Measurements from ENCODE around the gene CCDC134. TPM values are rescaled to one million over a fixed set of nuclear protein-coding genes. Genes with fewer than 3 reads are reported as not detected.
A peak's percentile ranks its signal among the peaks of the same experiment; 100 is the strongest.

Gene CCDC134
- total RNA-seq, 1 donor from 2014 or later: 10.3 TPM

- no peak for DNase-seq (ENCODE audit: low read depth)
- no peaks in the 10 kb centered on the region for H3K27me3 ChIP-seq (ENCODE audit: control insufficient read depth, insufficient read depth, low read length)
- TF ChIP-seq, protein P1, sequence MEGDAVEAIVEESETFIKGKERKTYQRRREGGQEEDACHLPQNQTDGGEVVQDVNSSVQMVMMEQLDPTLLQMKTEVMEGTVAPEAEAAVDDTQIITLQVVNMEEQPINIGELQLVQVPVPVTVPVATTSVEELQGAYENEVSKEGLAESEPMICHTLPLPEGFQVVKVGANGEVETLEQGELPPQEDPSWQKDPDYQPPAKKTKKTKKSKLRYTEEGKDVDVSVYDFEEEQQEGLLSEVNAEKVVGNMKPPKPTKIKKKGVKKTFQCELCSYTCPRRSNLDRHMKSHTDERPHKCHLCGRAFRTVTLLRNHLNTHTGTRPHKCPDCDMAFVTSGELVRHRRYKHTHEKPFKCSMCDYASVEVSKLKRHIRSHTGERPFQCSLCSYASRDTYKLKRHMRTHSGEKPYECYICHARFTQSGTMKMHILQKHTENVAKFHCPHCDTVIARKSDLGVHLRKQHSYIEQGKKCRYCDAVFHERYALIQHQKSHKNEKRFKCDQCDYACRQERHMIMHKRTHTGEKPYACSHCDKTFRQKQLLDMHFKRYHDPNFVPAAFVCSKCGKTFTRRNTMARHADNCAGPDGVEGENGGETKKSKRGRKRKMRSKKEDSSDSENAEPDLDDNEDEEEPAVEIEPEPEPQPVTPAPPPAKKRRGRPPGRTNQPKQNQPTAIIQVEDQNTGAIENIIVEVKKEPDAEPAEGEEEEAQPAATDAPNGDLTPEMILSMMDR (IDR thresholded peaks at IDR 0.05; ENCODE audit: insufficient read depth, low read length, poor library complexity, severe bottlenecking): no peak
- no peak overlapping the region for H3K4me3 ChIP-seq (ENCODE audit: low read depth, low read length)
- H3K36me3 ChIP-seq (ENCODE audit: control insufficient read depth, insufficient read depth, low read length): no peaks in the 10 kb centered on the region
Measured at GRCh38 chr22:41787331-41787730, 13.1 kb upstream of the CCDC134 start.

DNA sequence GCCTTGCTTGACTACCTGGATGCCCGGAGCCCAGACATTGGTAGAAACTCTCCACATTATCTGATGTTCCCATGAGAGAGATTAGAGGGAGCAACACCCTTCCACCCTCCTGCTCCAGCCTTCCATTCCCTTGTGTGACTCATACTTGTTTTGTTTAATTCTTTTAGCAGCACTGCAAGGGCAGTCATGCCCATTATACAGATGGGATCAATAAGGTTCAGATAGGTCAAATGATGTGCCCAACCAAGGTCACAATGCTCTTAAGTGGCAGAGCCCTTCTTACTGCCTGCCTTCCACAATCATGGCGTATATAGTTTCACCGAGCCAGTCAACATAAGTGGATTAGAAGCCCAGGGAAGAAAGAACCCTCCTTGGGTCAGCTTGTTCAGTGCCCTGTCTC, 6.6 kb upstream of the CCDC134 start:
- H3K27me3 ChIP-seq (ENCODE audit: control insufficient read depth, insufficient read depth, low read length): no peaks in the 10 kb centered on the region
- no peak overlapping the region for H3K4me3 ChIP-seq (ENCODE audit: low read depth, low read length)
- DNase-seq (ENCODE audit: low read depth): no peak
- TF ChIP-seq, protein P1 (IDR thresholded peaks at IDR 0.05; ENCODE audit: insufficient read depth, low read length, poor library complexity, severe bottlenecking): no peak
- H3K36me3 ChIP-seq (ENCODE audit: control insufficient read depth, insufficient read depth, low read length): no peaks in the 10 kb centered on the region

DNA sequence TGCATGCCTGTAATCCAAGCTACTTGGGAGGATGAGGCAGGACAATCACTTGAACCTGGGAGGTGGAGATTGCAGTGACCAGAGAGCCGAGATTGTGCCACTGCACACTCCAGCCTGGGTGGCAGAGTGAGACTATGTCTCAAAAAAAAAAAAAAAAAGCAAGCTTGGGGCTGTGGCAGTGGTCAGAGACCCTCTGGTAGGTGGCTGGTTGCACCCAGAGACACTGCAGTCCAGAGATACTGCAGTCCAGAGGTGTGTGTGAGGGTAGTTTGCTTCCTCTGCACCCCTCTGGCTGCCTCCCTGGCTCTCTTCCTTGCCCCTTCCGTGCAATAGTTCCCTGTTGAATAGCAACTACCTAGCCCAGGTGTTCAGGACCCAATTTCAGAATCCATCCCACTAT, 1.7 kb upstream of the CCDC134 start:
- TF ChIP-seq, protein P1 (IDR thresholded peaks at IDR 0.05; ENCODE audit: insufficient read depth, low read length, poor library complexity, severe bottlenecking): no peak

DNA sequence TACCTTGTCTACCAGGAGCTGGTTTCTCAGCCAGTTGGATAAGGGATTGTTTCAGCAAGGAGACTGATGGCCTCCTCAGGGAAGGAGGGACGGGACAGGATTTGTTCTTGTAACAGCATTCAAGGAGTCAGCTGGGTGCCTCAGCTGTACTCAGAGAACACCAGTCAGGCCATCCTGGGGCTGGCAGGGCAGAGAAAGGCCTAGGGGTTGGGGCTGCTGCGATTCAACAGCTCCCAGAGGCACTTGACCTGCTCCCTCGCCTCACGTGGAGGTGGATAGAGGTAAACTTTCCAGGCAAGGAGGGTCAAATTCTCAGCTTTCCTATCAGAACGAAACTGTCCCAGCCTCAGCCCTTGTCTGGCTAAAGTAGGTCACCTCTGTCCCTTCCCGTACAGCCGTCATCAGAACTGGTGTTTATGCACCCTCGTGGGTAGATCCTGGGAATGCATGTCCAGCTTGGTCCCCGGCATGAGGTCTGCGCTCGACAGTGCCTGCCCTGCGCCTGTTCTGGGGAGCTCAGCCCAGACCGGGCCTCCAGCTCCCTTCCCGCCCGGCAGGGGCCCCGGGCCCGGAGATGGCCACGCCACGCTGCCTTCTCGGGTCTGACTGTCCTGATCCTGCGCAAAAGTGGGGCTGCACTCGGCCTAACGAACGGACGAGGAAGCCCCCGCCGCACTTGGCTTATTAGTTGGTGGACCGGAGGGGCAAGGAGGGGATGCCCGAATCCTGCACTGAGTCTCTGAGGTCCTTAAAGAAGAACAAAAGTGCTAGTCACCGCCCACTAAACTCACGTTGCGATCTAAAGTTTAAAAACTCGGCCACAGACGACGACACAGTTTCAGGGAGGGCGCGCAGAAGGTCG, 762 bp upstream of the CCDC134 start:
- TF ChIP-seq, protein P1 (IDR thresholded peaks at IDR 0.05; ENCODE audit: insufficient read depth, low read length, poor library complexity, severe bottlenecking): no peak
- Histone ChIP-seq H3K27me3 (ENCODE audit: control insufficient read depth, insufficient read depth, low read length) (no peaks in the 10 kb centered on the region), H3K36me3 (ENCODE audit: control insufficient read depth, insufficient read depth, low read length) (no peaks in the 10 kb centered on the region), H3K4me3 (ENCODE audit: low read depth, low read length) (peak overlapping the region; percentile 82)
- no peak for DNase-seq (ENCODE audit: low read depth)

More for the DNA sequence above, 1.7 kb upstream of the CCDC134 start:
- Histone ChIP-seq H3K27me3 (ENCODE audit: control insufficient read depth, insufficient read depth, low read length) (no peaks in the 10 kb centered on the region), H3K4me3 (ENCODE audit: low read depth, low read length) (no peak overlapping the region), H3K36me3 (ENCODE audit: control insufficient read depth, insufficient read depth, low read length) (no peaks in the 10 kb centered on the region)
- no peak for DNase-seq (ENCODE audit: low read depth)

GRCh38 chr22:41801147-41801819, 804 bp downstream of the CCDC134 start:
- TF ChIP-seq, protein P1 (IDR thresholded peaks at IDR 0.05; ENCODE audit: insufficient read depth, low read length, poor library complexity, severe bottlenecking): no peak
- no peaks in the 10 kb centered on the region for H3K27me3 ChIP-seq (ENCODE audit: control insufficient read depth, insufficient read depth, low read length)
- no peaks in the 10 kb centered on the region for H3K36me3 ChIP-seq (ENCODE audit: control insufficient read depth, insufficient read depth, low read length)
- no peak for DNase-seq (ENCODE audit: low read depth)
- peak overlapping the region; percentile 82 for H3K4me3 ChIP-seq (ENCODE audit: low read depth, low read length)

Measured in kidney epithelial cell (primary cell).